ENCODE results near the gene INPP5E. TPM values are rescaled to one million over a fixed set of nuclear protein-coding genes. Genes with fewer than 3 reads are reported as not detected.
A peak's percentile ranks its signal among the peaks of the same experiment; 100 is the strongest.

INPP5E gene
- total and polyA plus RNA-seq, 11 donors = 6.4 to 11.7 (median 9.3) TPM

DNA sequence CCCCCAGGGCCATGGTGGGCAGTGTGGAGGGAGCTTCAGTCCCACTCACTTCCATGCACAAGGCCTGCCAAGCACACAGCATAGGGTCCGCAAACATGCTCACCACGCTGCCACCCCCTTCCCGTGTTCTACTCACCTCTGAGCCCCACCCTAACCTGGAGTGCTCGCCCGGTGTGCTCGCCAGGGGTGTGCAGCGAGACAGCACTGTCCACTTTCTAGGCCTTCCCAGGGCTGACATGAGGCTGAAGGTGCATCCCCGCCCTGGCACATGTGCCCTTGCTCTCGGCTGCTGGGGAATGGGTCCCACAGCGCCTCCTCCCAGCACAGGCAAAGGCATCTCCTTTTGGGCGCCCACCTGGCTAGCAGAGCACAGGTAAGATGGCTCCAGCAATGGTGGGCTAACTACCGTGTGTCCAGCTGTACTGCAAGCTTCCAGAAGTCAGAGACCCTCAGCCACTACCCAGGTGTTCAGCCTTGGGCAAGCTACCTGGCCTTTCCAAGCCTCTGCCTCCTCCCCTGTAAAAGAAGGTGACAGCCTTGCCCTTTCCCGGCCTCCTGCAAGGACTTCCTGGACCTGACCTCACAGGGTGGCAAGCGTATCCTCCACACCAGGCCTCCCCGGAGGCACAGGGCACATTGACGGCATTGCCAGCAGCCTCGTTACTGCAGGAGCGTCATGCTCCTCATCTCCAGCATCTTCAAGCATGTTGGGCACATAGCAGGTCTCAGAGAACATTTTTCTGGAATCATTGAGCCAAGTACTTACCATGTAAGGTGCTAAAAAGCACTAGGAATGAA is 47.4 kb upstream of the INPP5E start:
- peaks cover 9 to 30% (median 23%) of the 10 kb centered on the region in 12 donors for H3K4me1 ChIP-seq
- no peaks in the 10 kb centered on the region for H3K27me3 ChIP-seq
- intact Hi-C loops (cut with DNase I) = loop anchor here in 9 of 10 donors (1.0 to 10.0 kb wide), 5 partner anchors 55 to 208 kb away; partner anchors contain the start of gene NOTCH1 (in 2 of the 9)
- H3K36me3 ChIP-seq = no peaks in the 10 kb centered on the region
- no peak overlapping the region for H3K27ac ChIP-seq
- no peak overlapping the region for H3K4me3 ChIP-seq
- TF ChIP-seq POLR2A (IDR thresholded peaks at IDR 0.05) = no peak
- TF ChIP-seq, protein P1, sequence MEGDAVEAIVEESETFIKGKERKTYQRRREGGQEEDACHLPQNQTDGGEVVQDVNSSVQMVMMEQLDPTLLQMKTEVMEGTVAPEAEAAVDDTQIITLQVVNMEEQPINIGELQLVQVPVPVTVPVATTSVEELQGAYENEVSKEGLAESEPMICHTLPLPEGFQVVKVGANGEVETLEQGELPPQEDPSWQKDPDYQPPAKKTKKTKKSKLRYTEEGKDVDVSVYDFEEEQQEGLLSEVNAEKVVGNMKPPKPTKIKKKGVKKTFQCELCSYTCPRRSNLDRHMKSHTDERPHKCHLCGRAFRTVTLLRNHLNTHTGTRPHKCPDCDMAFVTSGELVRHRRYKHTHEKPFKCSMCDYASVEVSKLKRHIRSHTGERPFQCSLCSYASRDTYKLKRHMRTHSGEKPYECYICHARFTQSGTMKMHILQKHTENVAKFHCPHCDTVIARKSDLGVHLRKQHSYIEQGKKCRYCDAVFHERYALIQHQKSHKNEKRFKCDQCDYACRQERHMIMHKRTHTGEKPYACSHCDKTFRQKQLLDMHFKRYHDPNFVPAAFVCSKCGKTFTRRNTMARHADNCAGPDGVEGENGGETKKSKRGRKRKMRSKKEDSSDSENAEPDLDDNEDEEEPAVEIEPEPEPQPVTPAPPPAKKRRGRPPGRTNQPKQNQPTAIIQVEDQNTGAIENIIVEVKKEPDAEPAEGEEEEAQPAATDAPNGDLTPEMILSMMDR (IDR thresholded peaks at IDR 0.05) = no peak
- WGBS, 4 donors = 93 to 96% (median 95%) methylated on average over 14 to 18 of the region's 18 CpGs
- H3K9me3 ChIP-seq = no peaks in the 10 kb centered on the region
- ATAC-seq (no peak), DNase-seq (no peak)

DNA sequence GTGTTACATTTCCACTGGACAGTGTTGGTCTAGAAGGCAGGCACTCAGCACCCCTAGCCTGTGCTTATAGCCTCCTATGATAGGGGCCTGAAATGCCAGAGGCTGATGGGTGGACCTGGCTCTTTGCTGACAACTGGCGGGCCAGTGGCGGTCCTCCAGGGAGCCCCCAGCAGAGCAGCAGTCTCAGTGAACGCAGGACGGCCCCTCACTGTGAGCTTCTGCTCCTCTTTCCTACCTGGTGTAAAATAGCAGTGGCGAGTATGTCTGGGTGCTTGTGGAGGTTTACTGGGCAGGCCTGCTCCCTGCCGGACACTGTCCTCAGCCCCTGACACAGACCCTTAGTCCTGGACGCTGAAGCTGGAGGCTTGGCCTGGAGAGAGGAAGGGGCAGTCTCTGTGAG is 46.5 kb upstream of the INPP5E start:
- Histone ChIP-seq H3K27me3 (no peaks in the 10 kb centered on the region), H3K36me3 (no peaks in the 10 kb centered on the region), H3K27ac (no peak overlapping the region), H3K9me3 (no peaks in the 10 kb centered on the region), H3K4me1 (peaks cover 15 to 39% (median 32%) of the 10 kb centered on the region in 12 donors), H3K4me3 (no peak overlapping the region)
- TF ChIP-seq POLR2A (IDR thresholded peaks at IDR 0.05) = no peak
- TF ChIP-seq, protein P1 (IDR thresholded peaks at IDR 0.05) = no peak
- DNase-seq = no peak
- intact Hi-C loops (cut with DNase I) = loop anchor here in 9 of 10 donors (1.0 to 10.0 kb wide), 5 partner anchors 56 to 209 kb away; partner anchors contain the start of gene NOTCH1 (in 2 of the 9)
- WGBS, 4 donors = 88 to 96% (median 94%) methylated on average over 7 of the region's 7 CpGs
- no peak for ATAC-seq

DNA sequence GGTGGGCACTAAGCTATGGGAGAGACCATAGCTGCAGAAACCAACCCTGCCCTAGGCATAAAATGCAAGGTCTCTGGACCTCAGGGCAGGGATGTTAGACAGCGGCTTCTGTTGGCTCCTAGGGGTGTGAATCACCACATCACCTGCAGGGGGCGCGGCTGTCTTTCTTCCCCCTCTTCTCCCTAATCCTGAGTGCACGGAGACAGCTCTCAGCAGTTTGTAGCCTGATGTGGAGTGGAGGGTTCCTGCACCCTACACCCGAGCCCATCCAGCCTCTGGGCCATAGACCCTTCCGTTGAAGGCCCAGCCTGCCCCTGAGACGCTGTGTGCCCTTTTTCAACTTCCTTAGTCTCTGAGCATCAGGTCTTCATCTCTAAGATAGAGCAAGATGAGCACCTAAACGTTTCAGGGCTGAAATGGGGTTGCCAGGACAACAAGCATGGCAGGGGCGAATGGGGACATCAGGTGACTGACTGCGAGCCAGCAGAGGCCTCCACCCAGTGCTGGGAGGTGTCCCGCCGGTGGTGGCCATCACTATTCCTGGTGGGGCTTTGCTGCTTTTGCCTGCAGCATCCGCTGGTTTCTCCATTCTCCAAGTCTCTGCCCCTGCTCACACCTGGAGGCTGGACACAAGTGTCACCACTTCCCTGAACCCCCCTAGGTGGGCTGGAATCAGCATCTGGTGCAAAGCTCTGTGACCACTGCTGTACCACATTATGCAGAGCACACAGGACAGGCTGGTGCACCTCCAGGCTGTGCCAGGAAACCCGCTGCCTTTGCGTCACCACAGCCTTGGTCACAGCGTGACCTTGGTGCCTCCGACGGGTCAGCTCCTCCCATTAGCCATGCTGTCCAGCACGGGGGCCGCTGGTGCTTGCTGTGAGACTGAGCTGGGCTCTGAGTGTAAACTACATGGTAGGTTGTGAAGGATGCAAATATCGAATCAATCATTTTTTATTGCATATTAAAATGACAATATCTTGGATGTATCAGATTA is 45.7 kb upstream of the INPP5E start:
- TF ChIP-seq POLR2A (IDR thresholded peaks at IDR 0.05) = no peak
- TF ChIP-seq, protein P1 (IDR thresholded peaks at IDR 0.05) = peak; percentile 81 to 93 (median 88)
- 37 to 78% (median 43%) methylated on average over 11 to 21 of the region's 21 CpGs for WGBS, 4 donors
- peak; percentile 79 to 89 (median 84) for DNase-seq
- ATAC-seq = peak in 3 of 4 donors; percentile 6 to 38 (median 13)
- Histone ChIP-seq H3K36me3 (peaks cover 0 to 1% (median 0%) of the 10 kb centered on the region in 9 donors), H3K9me3 (no peaks in the 10 kb centered on the region), H3K27me3 (no peaks in the 10 kb centered on the region), H3K4me1 (peaks cover 15 to 42% (median 32%) of the 10 kb centered on the region in 12 donors), H3K27ac (no peak overlapping the region), H3K4me3 (no peak overlapping the region)
- intact Hi-C loops (cut with DNase I) = loop anchor here in 9 of 10 donors (1.0 to 10.0 kb wide), 6 partner anchors 57 to 209 kb away; partner anchors contain the start of gene NOTCH1 (in 2 of the 9)

All from heart left ventricle (tissue), 16 donors.